Measurements from ENCODE around the gene PLD1. TPM values are rescaled to one million over a fixed set of nuclear protein-coding genes. Genes with fewer than 3 reads are reported as not detected.

The PLD1 gene
- 19.6 and 20.3 TPM in 2 replicates for polyA plus RNA-seq

GRCh38 chr3:171809861-171810628, at the start of gene PLD1:
Gene PLD1 (minus strand): TSS chr3:171810483. CDS start chr3:171738051, 72,432 bp downstream.

GRCh38 chr3:171842864-171843518, 32.7 kb upstream of the PLD1 start, which contains the start of gene TMEM212:
Gene TMEM212 (plus strand): TSS chr3:171843349. CDS start chr3:171843384, 35 bp downstream.

Other genes starting within 250 kb of the PLD1 start
- gene TMEM212, start 32.9 kb upstream of the PLD1 start, polyA plus RNA-seq, result not detected in 2 replicates
- gene FNDC3B, start 229.1 kb upstream of the PLD1 start, polyA plus RNA-seq, result 7.0 and 12.5 TPM in 2 replicates